HepG2 (cell line): ENCODE data around the gene TET3. TPM values are rescaled to one million over a fixed set of nuclear protein-coding genes. Genes with fewer than 3 reads are reported as not detected.

ENCODE experiments used
- ATAC-seq: fragments of 200-7000 bp; cut with Tn5 transposase; 3 replicates; pipeline ENCODE4 v1.9.1; 2020; ENCODE audit warnings: mild to moderate bottlenecking, moderate library complexity
- BruUV-seq: library from RNA; stranded (reverse); fragments of 400-500 nt; replicated peaks from 2 replicates; lab custom pipeline; 2021; lab: Mats Ljungman, UMichigan
- CTCF ChIA-PET: fragments of 300-600 bp; formaldehyde crosslinking; extraction: SDS; loops from one replicate; lab custom pipeline; 2021; ENCODE audit warnings: low total read pairs, inconsistent platforms, low intra/inter-chr PET ratio; lab: Yijun Ruan, JAX
- POLR2A ChIA-PET: fragments of 350-600 bp; sonication (Branson Sonifier 250); formaldehyde crosslinking; loops from one replicate; lab custom pipeline; 2020; ENCODE audit warnings: antibody characterized with exemption, inconsistent platforms; lab: Yijun Ruan, JAX
- DNase-seq: peaks from one replicate; pipeline ENCODE4 v3.0.0-alpha.2; 2015; ENCODE audit warnings: low spot score
- FAIRE-seq: peaks from 3 replicates; lab custom pipeline; 2011; peaks lifted over from hg19 to GRCh38; lab: Jason Lieb, UNC
- H2AFZ ChIP-seq: one replicate; pipeline ENCODE4 v1.6.1; 2011; ENCODE audit warnings: low read length, inconsistent platforms
- H3K27ac ChIP-seq: fragments of 300-600 bp; 3 replicates; pipeline ENCODE4 v1.8.0; 2011; ENCODE audit warnings: mixed run types, mild to moderate bottlenecking, mixed read lengths, low read length, inconsistent platforms; ENCODE audit not compliant: insufficient read depth; ENCODE audit errors: extremely low read length
- H3K27me3 ChIP-seq, 2 experiments: fragments of 200-600 bp in 1 of 2; 2 replicates in 1 of 2; 3 replicates in 1 of 2; pipeline versions ENCODE4 v1.6.0 to v1.8.0; 2011; ENCODE audit warnings: low read length in 2 of 2, mild to moderate bottlenecking in 2 of 2, moderate library complexity in 2 of 2, inconsistent platforms in 1 of 2; ENCODE audit not compliant: insufficient read depth in 2 of 2, control insufficient read depth in 1 of 2
- H3K36me3 ChIP-seq, 2 experiments: fragments of 200-600 bp in 1 of 2; replicated peaks in 1 of 2; 2 replicates in 1 of 2; 3 replicates in 1 of 2; pipeline versions ENCODE4 v1.5.1 to v1.8.0; 2011; ENCODE audit warnings: low read length in 2 of 2, inconsistent platforms in 1 of 2; ENCODE audit not compliant: insufficient read depth in 2 of 2, control insufficient read depth in 1 of 2
- H3K4me1 ChIP-seq: 2 replicates; pipeline ENCODE4 v1.5.1; 2012; ENCODE audit warnings: low read length, inconsistent platforms; ENCODE audit not compliant: insufficient read depth
- H3K4me2 ChIP-seq: 2 replicates; pipeline ENCODE4 v1.6.0; 2011; ENCODE audit warnings: low read depth, low read length, inconsistent platforms
- H3K4me3 ChIP-seq, 3 experiments: fragments of 200-600 bp in 1 of 3; sonication (generic), shearing (Covaris generic) in 1 of 3; replicated peaks in 1 of 3; 2 replicates each; pipeline ENCODE4 v1.5.1; 2011 to 2016; ENCODE audit warnings: low read length in 3 of 3, inconsistent platforms in 2 of 3, low read depth in 2 of 3, mild to moderate bottlenecking in 2 of 3, control low read depth in 1 of 3, mixed read lengths in 1 of 3; ENCODE audit not compliant: insufficient read depth in 1 of 3
- H3K79me2 ChIP-seq: one replicate; pipeline ENCODE4 v1.6.1; 2011; ENCODE audit warnings: low read length, inconsistent platforms; ENCODE audit not compliant: insufficient read depth
- H3K9ac ChIP-seq: 2 replicates; pipeline ENCODE4 v1.6.0; 2011; ENCODE audit warnings: mild to moderate bottlenecking, low read depth, low read length, inconsistent platforms; ENCODE audit not compliant: insufficient read depth
- H3K9me3 ChIP-seq: 2 replicates; pipeline ENCODE4 v1.5.1; 2012; ENCODE audit warnings: mild to moderate bottlenecking, low read length
- H4K20me1 ChIP-seq: 2 replicates; pipeline ENCODE4 v1.6.0; 2011; ENCODE audit warnings: inconsistent platforms, mild to moderate bottlenecking, low read length, moderate library complexity; ENCODE audit not compliant: insufficient read depth
- AGO2 ChIP-seq: fragments of 200-400 bp; formaldehyde crosslinking; optimal IDR thresholded peaks from 2 replicates; pipeline ENCODE3; 2017; ENCODE audit warnings: mild to moderate bottlenecking, low read depth, low read length, moderate library complexity
- ARHGAP35 ChIP-seq: sonication (generic); formaldehyde crosslinking; IDR thresholded peaks from 2 replicates; pipeline ENCODE4 v1.9.0; 2022; ENCODE audit warnings: mild to moderate bottlenecking, inconsistent platforms, moderate library complexity, missing genetic modification reagents, borderline replicate concordance
- BRD4 ChIP-seq: sonication (generic); formaldehyde crosslinking; IDR thresholded peaks from 2 replicates; pipeline ENCODE4 v1.4.0; 2020; ENCODE audit warnings: missing genetic modification reagents
- CENPX ChIP-seq: sonication (generic); formaldehyde crosslinking; IDR thresholded peaks from 2 replicates; pipeline ENCODE4 v1.9.0; 2021; ENCODE audit warnings: mild to moderate bottlenecking, missing genetic modification reagents, moderate library complexity
- ERF ChIP-seq: IDR thresholded peaks from 2 replicates; pipeline ENCODE4 v1.6.1; 2018; ENCODE audit warnings: missing biosample characterization, missing genetic modification reagents
- GABPA ChIP-seq, 2 experiments: IDR thresholded peaks; 2 replicates each; pipeline ENCODE4 v1.6.1; 2011 to 2016; ENCODE audit warnings: low read depth in 2 of 2, low read length in 1 of 2, missing biosample characterization in 1 of 2, missing genetic modification characterization in 1 of 2
- GATAD1 ChIP-seq: IDR thresholded peaks from 2 replicates; pipeline ENCODE4 v1.6.1; 2016; ENCODE audit warnings: missing genetic modification reagents, missing compliant biosample characterization
- HNRNPK ChIP-seq: fragments of 200-400 bp; formaldehyde crosslinking; IDR thresholded peaks from 2 replicates; pipeline ENCODE4 v1.6.1; 2018; ENCODE audit warnings: low read length, low read depth, moderate library complexity, mild to moderate bottlenecking; ENCODE audit not compliant: poor library complexity, severe bottlenecking
- KAT2B ChIP-seq: fragments of 150-350 bp; IDR thresholded peaks from 2 replicates; pipeline ENCODE4 v1.6.1; 2014; ENCODE audit warnings: low read depth, low read length, borderline replicate concordance
- RCOR2 ChIP-seq: IDR thresholded peaks from 2 replicates; pipeline ENCODE4 v1.6.1; 2016; ENCODE audit warnings: missing biosample characterization, missing genetic modification reagents
- RFX5 ChIP-seq: IDR thresholded peaks from 2 replicates; pipeline ENCODE4 v1.6.1; 2011; ENCODE audit warnings: low read depth, low read length, improper control_type of control experiment
- SETDB1 ChIP-seq: sonication (generic); formaldehyde crosslinking; IDR thresholded peaks from 2 replicates; pipeline ENCODE4 v1.5.1; 2020; ENCODE audit warnings: missing genetic modification reagents, mild to moderate bottlenecking, borderline replicate concordance
- ZBTB3 ChIP-seq: sonication (generic); formaldehyde crosslinking; IDR thresholded peaks from 2 replicates; pipeline ENCODE4 v1.4.0; 2020; ENCODE audit warnings: low read depth, mild to moderate bottlenecking, moderate library complexity, missing genetic modification reagents, borderline replicate concordance
- ZNF121 ChIP-seq: sonication (generic); formaldehyde crosslinking; IDR thresholded peaks from 2 replicates; pipeline ENCODE4 v1.5.0; 2020; ENCODE audit warnings: mild to moderate bottlenecking, missing genetic modification reagents
- ZNF180 ChIP-seq: sonication (generic); formaldehyde crosslinking; IDR thresholded peaks from 2 replicates; pipeline ENCODE4 v1.4.0; 2020; ENCODE audit warnings: low read depth, missing genetic modification reagents, borderline replicate concordance
- ZNF431 ChIP-seq: sonication (generic); formaldehyde crosslinking; IDR thresholded peaks from 2 replicates; pipeline ENCODE4 v1.9.0; 2022; ENCODE audit warnings: missing genetic modification reagents, low read depth, mild to moderate bottlenecking, borderline replicate concordance
- ZNF468 ChIP-seq: sonication (generic); formaldehyde crosslinking; IDR thresholded peaks from 2 replicates; pipeline ENCODE4 v1.8.0; 2022; ENCODE audit warnings: mild to moderate bottlenecking, moderate library complexity, missing genetic modification reagents
- ZNF558 ChIP-seq: sonication (generic); formaldehyde crosslinking; IDR thresholded peaks from 2 replicates; pipeline ENCODE4 v1.9.0; 2022; ENCODE audit warnings: mild to moderate bottlenecking, missing genetic modification reagents, borderline replicate concordance
- ZNF563 ChIP-seq: sonication (generic); formaldehyde crosslinking; IDR thresholded peaks from 2 replicates; pipeline ENCODE4 v1.8.0; 2022; ENCODE audit warnings: mild to moderate bottlenecking, moderate library complexity, missing genetic modification reagents
- ZNF607 ChIP-seq: sonication (generic); formaldehyde crosslinking; IDR thresholded peaks from 2 replicates; pipeline ENCODE4 v1.5.1; 2020; ENCODE audit warnings: missing genetic modification reagents, mild to moderate bottlenecking, borderline replicate concordance
- WGBS: methylation state at CpG from one replicate; pipeline ENCODE4 v1.1.6; 2017; ENCODE audit warnings: low lambda C conversion rate; 5-methylcytosine and 5-hydroxymethylcytosine counted together
- in situ Hi-C: cut with HindIII; loops from 2 replicates; pipeline ENCODE4 v1.10.0; 2017; ENCODE audit warnings: low pct_unique_long_range_greater_than_20kb; ENCODE audit not compliant: extremely low pct_ligation_motif_present
- intact Hi-C: fragments of 100-400 bp; cut with micrococcal nuclease; formaldehyde crosslinking; loops from one replicate; pipeline ENCODE4 v1.10.0; 2022; ENCODE audit not compliant: unreplicated experiment
- polyA plus RNA-seq, 8 experiments: library from polyadenylated mRNA; depleted of rRNA in 3 of 8; stranded (reverse) in 7 of 8; unstranded in 1 of 8; fragments of >200 nt; fragmentation: Illumina TruSeq in 4 of 8; extraction: Trizol in 4 of 8; gene quantifications; 2 replicates each; pipeline versions ENCODE4 v1.2.1 to v1.2.3, GENCODE V29; 2011 to 2016; ENCODE audit warnings: low read depth in 4 of 8, missing spikeins in 1 of 8, mixed read lengths in 1 of 8; ENCODE audit not compliant: insufficient read depth in 1 of 8
- total RNA-seq, 5 experiments: library from RNA; depleted of rRNA; stranded (reverse); fragments of >200 nt; fragmentation: Illumina TruSeq; extraction: Trizol; gene quantifications; 2 replicates each; pipeline ENCODE4 v1.2.3, GENCODE V29; 2016; ENCODE audit warnings: low read depth in 1 of 5
- TF ChIP-seq, protein P1 (sequence below): sonication (generic); formaldehyde crosslinking; IDR thresholded peaks from 2 replicates; pipeline ENCODE4 v1.8.1; 2023; ENCODE audit warnings: missing genetic modification reagents, mild to moderate bottlenecking, borderline replicate concordance

TET3 gene
- total and polyA plus RNA-seq, 2 of the 13 experiments (the other 11 are each of a cell fraction or from before 2014, with no cell fraction given), result 4.3 to 6.8 TPM

DNA sequence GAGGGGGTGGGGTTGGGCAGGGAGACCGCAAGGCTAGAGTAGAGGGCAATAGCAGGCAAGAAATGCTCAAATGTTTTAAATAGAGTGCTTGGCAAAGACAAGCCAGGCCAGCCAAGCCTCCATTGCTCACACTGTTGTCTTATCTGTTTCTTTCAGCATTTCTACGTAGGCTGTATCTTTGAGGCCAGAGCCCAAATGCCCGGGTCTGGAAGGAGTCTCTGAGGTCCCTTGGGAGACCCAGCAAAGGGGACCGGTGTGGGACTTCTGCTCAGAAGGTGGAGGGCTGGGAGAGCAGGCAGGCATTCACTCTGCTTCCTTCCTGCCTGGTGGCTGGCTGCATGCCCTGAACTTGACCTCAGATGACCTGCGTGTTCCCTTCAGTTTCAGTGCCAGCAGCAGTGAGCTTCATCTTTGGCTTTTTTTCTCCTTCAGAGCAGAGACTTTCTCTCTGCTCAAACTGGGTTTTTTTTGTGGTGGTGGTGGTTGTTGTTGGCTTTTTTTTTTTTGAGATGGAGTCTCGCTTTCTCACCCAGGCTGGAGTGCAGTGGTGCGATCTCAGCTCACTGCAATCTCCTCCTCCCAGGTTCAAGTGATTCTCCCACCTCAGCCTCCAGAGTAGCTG is 13.7 kb upstream of the TET3 start (continued):
- no peak for TF ChIP-seq ZNF121 (CRISPR knock-in tag)
- TF ChIP-seq RCOR2 (CRISPR knock-in tag), result no peak
- TF ChIP-seq ERF, result 0 out of 2 replicates have a peak, but pooled peaks have one; percentile 32
- TF ChIP-seq ARHGAP35, result no peak
- no peak for TF ChIP-seq GABPA (IDR thresholded peaks at IDR 0.05; ENCODE audit: low read depth, low read length)
- TF ChIP-seq GABPA (CRISPR knock-in tag; IDR thresholded peaks at IDR 0.05; ENCODE audit: low read depth), result 0 out of 2 replicates have a peak, but pooled peaks have one; percentile 21
- no peak for TF ChIP-seq ZNF468 (CRISPR knock-in tag)
- TF ChIP-seq ZNF607 (CRISPR knock-in tag), result no peak
- TF ChIP-seq ZNF563 (CRISPR knock-in tag), result peak; percentile 79
- no peak for TF ChIP-seq KAT2B
- TF ChIP-seq AGO2, result no peak

DNA sequence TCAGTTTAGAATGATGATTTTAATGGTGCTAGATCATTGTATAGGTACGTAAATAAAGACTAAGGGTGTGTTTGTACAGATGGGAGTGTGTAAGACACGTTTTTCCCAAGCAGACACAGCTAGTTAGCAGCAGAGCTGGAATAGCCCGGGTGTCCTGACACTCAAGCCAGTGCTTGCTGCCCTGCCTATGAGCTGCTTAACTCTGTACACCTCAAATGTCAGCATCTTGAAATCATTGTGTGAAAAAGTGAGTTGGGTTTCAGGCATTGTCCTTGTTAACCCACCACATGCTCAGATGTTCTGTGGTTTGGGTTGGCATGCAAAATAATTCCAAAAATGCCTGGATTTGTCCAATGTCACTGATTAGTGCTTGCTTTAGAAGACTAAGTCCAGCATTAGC is 13.0 kb upstream of the TET3 start:
- intact Hi-C loops, result no loop called here
- ATAC-seq (peak; percentile 20), DNase-seq (no peak), FAIRE-seq (no peak)
- no peak overlapping the region for H3K4me3 ChIP-seq
- CTCF ChIA-PET, result no interaction called here
- BruUV-seq, result no TSS peak
- H3K27ac ChIP-seq, result no peak overlapping the region
- H3K9ac ChIP-seq, result no peak overlapping the region
- peaks cover 0 to 18% of the 10 kb centered on the region in 2 experiments; a peak in 3 of 5 replicates for H3K27me3 ChIP-seq
- no peak overlapping the region for H2AFZ ChIP-seq
- H3K4me1 ChIP-seq, result peaks cover 26% of the 10 kb centered on the region
- WGBS, result 26% methylated on average over 3 of the region's 3 CpGs
- H3K4me2 ChIP-seq, result no peak overlapping the region
- H3K36me3 ChIP-seq, result no peaks in the 10 kb centered on the region
- H4K20me1 ChIP-seq, result no peaks in the 10 kb centered on the region
- POLR2A ChIA-PET, result interaction anchor here (1.6 kb wide), 1 partner anchor 9 kb away, joined by 8 read pairs; no protein-coding TSS in a partner anchor
- in situ Hi-C loops, result no loop called here
- H3K79me2 ChIP-seq, result no peaks in the 10 kb centered on the region
- no peaks in the 10 kb centered on the region for H3K9me3 ChIP-seq
- TF ChIP-seq CENPX (CRISPR knock-in tag) (no peak), HNRNPK (no peak), ZNF431 (CRISPR knock-in tag) (no peak), ZNF180 (CRISPR knock-in tag) (no peak), SETDB1 (no peak), GATAD1 (CRISPR knock-in tag) (no peak), ZBTB3 (CRISPR knock-in tag) (no peak), RFX5 (no peak), ZNF558 (CRISPR knock-in tag) (no peak), BRD4 (CRISPR knock-in tag) (no peak), RCOR2 (CRISPR knock-in tag) (no peak)
- TF ChIP-seq, protein P1, sequence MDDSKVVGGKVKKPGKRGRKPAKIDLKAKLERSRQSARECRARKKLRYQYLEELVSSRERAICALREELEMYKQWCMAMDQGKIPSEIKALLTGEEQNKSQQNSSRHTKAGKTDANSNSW (CRISPR knock-in tag), result no peak
